Measurements from ENCODE around the gene ZNF584.

DNA sequence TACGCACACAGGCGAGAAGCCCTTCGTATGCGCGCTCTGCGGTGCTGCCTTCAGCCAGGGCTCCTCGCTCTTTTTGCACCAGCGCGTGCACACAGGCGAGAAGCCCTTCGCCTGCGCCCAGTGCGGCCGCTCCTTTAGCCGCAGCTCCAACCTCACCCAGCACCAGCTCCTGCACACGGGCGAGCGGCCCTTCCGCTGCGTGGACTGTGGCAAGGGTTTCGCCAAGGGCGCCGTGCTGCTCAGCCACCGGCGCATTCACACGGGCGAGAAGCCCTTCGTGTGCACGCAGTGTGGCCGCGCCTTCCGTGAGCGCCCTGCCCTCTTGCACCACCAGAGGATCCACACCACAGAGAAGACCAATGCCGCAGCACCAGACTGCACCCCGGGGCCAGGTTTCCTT lies 47.7 kb downstream of the ZNF584 start:
- TF ChIP-seq, protein P1, sequence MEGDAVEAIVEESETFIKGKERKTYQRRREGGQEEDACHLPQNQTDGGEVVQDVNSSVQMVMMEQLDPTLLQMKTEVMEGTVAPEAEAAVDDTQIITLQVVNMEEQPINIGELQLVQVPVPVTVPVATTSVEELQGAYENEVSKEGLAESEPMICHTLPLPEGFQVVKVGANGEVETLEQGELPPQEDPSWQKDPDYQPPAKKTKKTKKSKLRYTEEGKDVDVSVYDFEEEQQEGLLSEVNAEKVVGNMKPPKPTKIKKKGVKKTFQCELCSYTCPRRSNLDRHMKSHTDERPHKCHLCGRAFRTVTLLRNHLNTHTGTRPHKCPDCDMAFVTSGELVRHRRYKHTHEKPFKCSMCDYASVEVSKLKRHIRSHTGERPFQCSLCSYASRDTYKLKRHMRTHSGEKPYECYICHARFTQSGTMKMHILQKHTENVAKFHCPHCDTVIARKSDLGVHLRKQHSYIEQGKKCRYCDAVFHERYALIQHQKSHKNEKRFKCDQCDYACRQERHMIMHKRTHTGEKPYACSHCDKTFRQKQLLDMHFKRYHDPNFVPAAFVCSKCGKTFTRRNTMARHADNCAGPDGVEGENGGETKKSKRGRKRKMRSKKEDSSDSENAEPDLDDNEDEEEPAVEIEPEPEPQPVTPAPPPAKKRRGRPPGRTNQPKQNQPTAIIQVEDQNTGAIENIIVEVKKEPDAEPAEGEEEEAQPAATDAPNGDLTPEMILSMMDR (IDR thresholded peaks at IDR 0.05) = no peak
- TF ChIP-seq POLR2A (IDR thresholded peaks at IDR 0.05) = no peak
- no peak for TF ChIP-seq POLR2AphosphoS5 (IDR thresholded peaks at IDR 0.05; ENCODE audit: insufficient read depth in 1 of 2, low read depth in 1 of 2)

All from vagina (tissue), 2 donors.